ENCODE results near the gene TPTE.

DNA sequence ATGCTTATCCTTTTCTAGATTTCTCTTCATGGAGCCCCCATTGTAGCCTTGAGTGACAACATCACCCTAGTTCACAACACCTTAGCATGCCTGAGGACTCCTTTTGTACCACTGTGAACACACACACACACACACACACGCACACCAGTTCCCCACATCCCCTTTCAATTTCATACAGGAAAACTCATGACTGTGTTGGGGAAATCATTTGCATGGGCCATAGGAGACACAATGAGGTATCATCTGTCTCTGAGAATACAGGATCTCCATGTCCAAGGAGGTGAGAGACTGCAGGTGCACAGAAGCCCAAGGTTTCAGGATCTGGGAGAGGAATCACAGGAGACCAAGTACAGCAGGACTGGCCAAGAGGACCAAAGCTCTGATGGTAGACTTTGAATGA lies 119.7 kb downstream of the TPTE start:
- TF ChIP-seq EP300 (IDR thresholded peaks at IDR 0.05) (no peak), POLR2A (IDR thresholded peaks at IDR 0.05) (no peak)
